H9 (cell line): ENCODE results near the gene PRUNE1. TPM values are rescaled to one million over a fixed set of nuclear protein-coding genes. Genes with fewer than 3 reads are reported as not detected.

Experiments
- DNase-seq: peaks from one replicate; pipeline ENCODE4 v3.0.0-alpha.2; 2017
- H2AFZ ChIP-seq: one replicate; pipeline ENCODE4 v1.6.1; 2013; ENCODE audit warnings: mild to moderate bottlenecking, low read length, control low read depth, moderate library complexity
- H2AK5ac ChIP-seq: 2 replicates; pipeline ENCODE4 v1.6.1; 2013; ENCODE audit warnings: low read length, control low read depth, mixed read lengths; ENCODE audit not compliant: insufficient read length
- H2BK120ac ChIP-seq: one replicate; pipeline ENCODE4 v1.6.1; 2013; ENCODE audit warnings: low read depth, mild to moderate bottlenecking, low read length, control low read depth, inconsistent platforms; ENCODE audit not compliant: poor library complexity, severe bottlenecking
- H2BK12ac ChIP-seq: 2 replicates; pipeline ENCODE4 v1.6.1; 2013; ENCODE audit warnings: low read length, control low read depth, mixed read lengths, low read depth; ENCODE audit not compliant: insufficient read length
- H2BK15ac ChIP-seq: 2 replicates; pipeline ENCODE4 v1.6.1; 2013; ENCODE audit warnings: low read depth, low read length, control low read depth
- H2BK20ac ChIP-seq: one replicate; pipeline ENCODE4 v1.6.1; 2013; ENCODE audit warnings: low read depth, mild to moderate bottlenecking, low read length, control low read depth, inconsistent platforms; ENCODE audit not compliant: poor library complexity, severe bottlenecking
- H2BK5ac ChIP-seq: 2 replicates; pipeline ENCODE4 v1.6.1; 2013; ENCODE audit warnings: low read length, control low read depth, mixed read lengths; ENCODE audit not compliant: insufficient read length
- H3K14ac ChIP-seq: 2 replicates; pipeline ENCODE4 v1.6.1; 2013; ENCODE audit warnings: low read length, control low read depth; ENCODE audit not compliant: insufficient read depth
- H3K18ac ChIP-seq: 2 replicates; pipeline ENCODE4 v1.6.1; 2013; ENCODE audit warnings: low read depth, mild to moderate bottlenecking, mixed read lengths, low read length, control low read depth; ENCODE audit not compliant: insufficient read length
- H3K23ac ChIP-seq: 2 replicates; pipeline ENCODE4 v1.6.1; 2013; ENCODE audit warnings: low read length, control low read depth, mixed read lengths, low read depth; ENCODE audit not compliant: insufficient read length
- H3K23me2 ChIP-seq: 2 replicates; pipeline ENCODE4 v1.6.1; 2013; ENCODE audit warnings: low read depth, mild to moderate bottlenecking, mixed read lengths, low read length, control low read depth; ENCODE audit not compliant: insufficient read length, poor library complexity, severe bottlenecking
- H3K27ac ChIP-seq: 2 replicates; pipeline ENCODE4 v1.5.1; 2013; ENCODE audit warnings: low read length, control low read depth, mixed read lengths, low read depth; ENCODE audit not compliant: insufficient read length
- H3K27me3 ChIP-seq: 2 replicates; pipeline ENCODE4 v1.6.1; 2013; ENCODE audit warnings: low read length, control low read depth, inconsistent platforms; ENCODE audit not compliant: insufficient read depth
- H3K4ac ChIP-seq: 2 replicates; pipeline ENCODE4 v1.6.1; 2013; ENCODE audit warnings: low read depth, mild to moderate bottlenecking, control low read depth, inconsistent platforms, low read length, moderate library complexity
- H3K4me1 ChIP-seq: 2 replicates; pipeline ENCODE4 v1.6.1; 2013; ENCODE audit warnings: low read length, control low read depth, inconsistent platforms; ENCODE audit not compliant: insufficient read depth
- H3K4me2 ChIP-seq: 2 replicates; pipeline ENCODE4 v1.6.1; 2013; ENCODE audit warnings: low read length, control low read depth, mixed read lengths; ENCODE audit not compliant: insufficient read length, insufficient read depth
- H3K56ac ChIP-seq: 2 replicates; pipeline ENCODE4 v1.6.1; 2013; ENCODE audit warnings: low read depth, mild to moderate bottlenecking, mixed read lengths, low read length, control low read depth; ENCODE audit not compliant: insufficient read length
- H3K79me1 ChIP-seq: 2 replicates; pipeline ENCODE4 v1.6.1; 2013; ENCODE audit warnings: low read depth, mild to moderate bottlenecking, moderate library complexity, low read length, control low read depth, inconsistent platforms; ENCODE audit not compliant: insufficient read depth, poor library complexity, severe bottlenecking
- H3K79me2 ChIP-seq: 2 replicates; pipeline ENCODE4 v1.6.1; 2013; ENCODE audit warnings: low read length, control low read depth, inconsistent platforms; ENCODE audit not compliant: insufficient read depth
- H3K9ac ChIP-seq: 2 replicates; pipeline ENCODE4 v1.6.1; 2013; ENCODE audit warnings: low read length, control low read depth, mixed read lengths; ENCODE audit not compliant: insufficient read length; ENCODE audit errors: extremely low read depth
- H3K9me3 ChIP-seq: one replicate; pipeline ENCODE4 v1.6.1; 2013; ENCODE audit warnings: low read depth, low read length, inconsistent platforms; ENCODE audit not compliant: control insufficient read depth
- H3T11ph ChIP-seq: one replicate; pipeline ENCODE4 v1.6.1; 2013; ENCODE audit warnings: mild to moderate bottlenecking, low read length, control low read depth, inconsistent platforms
- H4K20me1 ChIP-seq: one replicate; pipeline ENCODE4 v1.6.1; 2013; ENCODE audit not compliant: control insufficient read depth, insufficient read length, insufficient read depth
- H4K5ac ChIP-seq: 2 replicates; pipeline ENCODE4 v1.6.1; 2013; ENCODE audit warnings: low read depth, mild to moderate bottlenecking, mixed read lengths, low read length, control low read depth; ENCODE audit not compliant: insufficient read length
- H4K8ac ChIP-seq: replicated peaks from 2 replicates; pipeline ENCODE4 v1.6.1; 2013; ENCODE audit warnings: low read length, control low read depth, mixed read lengths, low read depth; ENCODE audit not compliant: insufficient read length
- H4K91ac ChIP-seq: 2 replicates; pipeline ENCODE4 v1.6.1; 2013; ENCODE audit warnings: low read depth, mild to moderate bottlenecking, moderate library complexity, mixed read lengths, low read length, control low read depth; ENCODE audit not compliant: insufficient read length
- H3K27ac Mint-ChIP-seq, 3 experiments: 2 replicates in 2 of 3; 3 replicates in 1 of 3; pipeline ENCODE4 v1.8.0; 2020 to 2021; ENCODE audit warnings: mixed read lengths in 3 of 3, mild to moderate bottlenecking in 1 of 3, moderate library complexity in 1 of 3
- H3K27me3 Mint-ChIP-seq: 2 replicates; pipeline ENCODE4 v1.8.0; 2021; ENCODE audit warnings: low read depth, mild to moderate bottlenecking, moderate library complexity, mixed read lengths
- H3K36me3 Mint-ChIP-seq, 3 experiments: 2 replicates in 2 of 3; 3 replicates in 1 of 3; pipeline ENCODE4 v1.8.0; 2020 to 2021; ENCODE audit warnings: low read depth in 3 of 3, mixed read lengths in 3 of 3; ENCODE audit not compliant: insufficient read depth in 1 of 3
- H3K4me1 Mint-ChIP-seq, 2 experiments: 2 replicates each; pipeline ENCODE4 v1.8.0; 2020; ENCODE audit warnings: mixed read lengths in 2 of 2
- H3K4me3 Mint-ChIP-seq, 2 experiments: 2 replicates in 1 of 2; 3 replicates in 1 of 2; pipeline ENCODE4 v1.8.0; 2020 to 2021; ENCODE audit warnings: mild to moderate bottlenecking in 2 of 2, mixed read lengths in 2 of 2, moderate library complexity in 1 of 2
- H3K9me3 Mint-ChIP-seq, 2 experiments: 2 replicates in 1 of 2; 3 replicates in 1 of 2; pipeline ENCODE4 v1.8.0; 2020; ENCODE audit warnings: mild to moderate bottlenecking in 2 of 2, mixed read lengths in 2 of 2, moderate library complexity in 1 of 2
- WGBS: extraction: QIAGEN DNeasy Blood & Tissue Kit; methylation state at CpG from one replicate; pipeline ENCODE4 v1.1.7; 2013; ENCODE audit warnings: missing lambda C conversion rate, low lambda C conversion rate, mixed read lengths; ENCODE audit not compliant: insufficient read length; ENCODE audit errors: extremely low coverage; 5-methylcytosine and 5-hydroxymethylcytosine counted together
- total RNA-seq: library from RNA; stranded (reverse); gene quantifications from 2 replicates; pipeline ENCODE4 v1.2.1, GENCODE V29; 2021
- TF ChIP-seq, protein P1 (sequence below): fragments of 200-600 bp; sonication (generic); conservative IDR thresholded peaks from 3 replicates; pipeline ENCODE4 v1.8.0; 2021; ENCODE audit warnings: antibody characterized with exemption, mild to moderate bottlenecking

The PRUNE1 gene
- total RNA-seq, 1 experiment from 2014 or later = 22.3 TPM

- no peak overlapping the region for H4K91ac ChIP-seq
- H2BK15ac ChIP-seq = no peak overlapping the region
- Mint-ChIP-seq H3K4me3 (no peak overlapping the region; a peak in 1 of 5 replicates), H3K9me3 (no peaks in the 10 kb centered on the region), H3K27ac (peak overlapping the region in 1 of 3 experiments; percentile 27; a peak in 2 of 7 replicates), H3K27me3 (no peaks in the 10 kb centered on the region; the same call in none of the 2 replicates), H3K36me3 (peaks cover 49 to 92% (median 87%) of the 10 kb centered on the region in 3 experiments), H3K4me1 (no peaks in the 10 kb centered on the region)
- no peak overlapping the region for H3K9ac ChIP-seq
- H3K4ac ChIP-seq = no peak overlapping the region
- no peak overlapping the region for H3K4me2 ChIP-seq
- no peaks in the 10 kb centered on the region for H3K79me1 ChIP-seq
- H3K56ac ChIP-seq = no peak overlapping the region
- H3K18ac ChIP-seq = no peak overlapping the region
- no peaks in the 10 kb centered on the region for H4K20me1 ChIP-seq
- no peak overlapping the region for H2BK120ac ChIP-seq
- no peaks in the 10 kb centered on the region for H3K4me1 ChIP-seq
- H3K23ac ChIP-seq = no peak overlapping the region
- no peak overlapping the region for H2AFZ ChIP-seq
- no peaks in the 10 kb centered on the region for H3K9me3 ChIP-seq
- no peaks in the 10 kb centered on the region for H3K23me2 ChIP-seq
- TF ChIP-seq, protein P1, sequence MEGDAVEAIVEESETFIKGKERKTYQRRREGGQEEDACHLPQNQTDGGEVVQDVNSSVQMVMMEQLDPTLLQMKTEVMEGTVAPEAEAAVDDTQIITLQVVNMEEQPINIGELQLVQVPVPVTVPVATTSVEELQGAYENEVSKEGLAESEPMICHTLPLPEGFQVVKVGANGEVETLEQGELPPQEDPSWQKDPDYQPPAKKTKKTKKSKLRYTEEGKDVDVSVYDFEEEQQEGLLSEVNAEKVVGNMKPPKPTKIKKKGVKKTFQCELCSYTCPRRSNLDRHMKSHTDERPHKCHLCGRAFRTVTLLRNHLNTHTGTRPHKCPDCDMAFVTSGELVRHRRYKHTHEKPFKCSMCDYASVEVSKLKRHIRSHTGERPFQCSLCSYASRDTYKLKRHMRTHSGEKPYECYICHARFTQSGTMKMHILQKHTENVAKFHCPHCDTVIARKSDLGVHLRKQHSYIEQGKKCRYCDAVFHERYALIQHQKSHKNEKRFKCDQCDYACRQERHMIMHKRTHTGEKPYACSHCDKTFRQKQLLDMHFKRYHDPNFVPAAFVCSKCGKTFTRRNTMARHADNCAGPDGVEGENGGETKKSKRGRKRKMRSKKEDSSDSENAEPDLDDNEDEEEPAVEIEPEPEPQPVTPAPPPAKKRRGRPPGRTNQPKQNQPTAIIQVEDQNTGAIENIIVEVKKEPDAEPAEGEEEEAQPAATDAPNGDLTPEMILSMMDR = no peak
- H2BK5ac ChIP-seq = no peak overlapping the region
- H2AK5ac ChIP-seq = no peak overlapping the region
- no peak overlapping the region for H3T11ph ChIP-seq
- WGBS = no CpG with 5 or more reads among the region's 7 CpGs
- no peak overlapping the region for H4K8ac ChIP-seq
- DNase-seq = no peak
- H2BK20ac ChIP-seq = no peak overlapping the region
- H3K27me3 ChIP-seq = no peaks in the 10 kb centered on the region
- no peaks in the 10 kb centered on the region for H3K79me2 ChIP-seq
- H4K5ac ChIP-seq = no peak overlapping the region
- no peak overlapping the region for H2BK12ac ChIP-seq
- no peak overlapping the region for H3K27ac ChIP-seq
- H3K14ac ChIP-seq = no peak overlapping the region
These were observed 47.6 kb upstream of the PRUNE1 start for GRCh38 chr1:150960646-150961045.
